GM21529 (cell line): Measurements from ENCODE around the gene ARHGAP31.
"Not testable (repeated sequence)": the region's sequence is repeated elsewhere in the genome, so short reads cannot be mapped to it uniquely, and the experiment has no call there.

Experiments
- ATAC-seq: cut with Tn5 transposase; IDR thresholded peaks from one replicate; pipeline ENCODE4 v1.9.1; 2021; ENCODE audit not compliant: unreplicated experiment

ARHGAP31 gene

DNA sequence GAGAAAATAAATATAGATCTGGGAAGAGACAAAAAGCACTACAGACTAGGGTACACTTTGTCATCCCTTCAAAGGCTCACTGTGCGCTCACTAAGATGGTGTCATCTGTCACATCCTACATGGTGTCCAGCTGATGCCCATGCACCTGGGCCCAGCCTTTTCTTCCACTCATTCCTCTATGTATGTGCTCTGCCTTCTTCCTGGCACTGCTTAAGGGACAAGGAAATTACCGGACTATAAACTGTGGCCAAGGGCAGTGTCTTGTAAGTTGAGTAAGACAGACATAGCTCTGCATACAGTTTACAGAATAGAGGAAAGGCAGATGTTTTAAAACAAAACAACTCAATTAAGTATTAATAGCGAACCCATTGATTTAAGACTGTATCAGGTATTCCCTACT is 52.9 kb downstream of the ARHGAP31 start:
- ATAC-seq, result no peak

GRCh38 chr3:119349354-119350041 is 55.3 kb downstream of the ARHGAP31 start:
- ATAC-seq, result no peak

GRCh38 chr3:119350114-119350513 is 55.9 kb downstream of the ARHGAP31 start:
- no peak for ATAC-seq

GRCh38 chr3:119351581-119351980 is 57.4 kb downstream of the ARHGAP31 start:
- ATAC-seq, result no peak

- ATAC-seq, result peak; percentile 98
These were observed 57.9 kb downstream of the ARHGAP31 start for GRCh38 chr3:119352034-119352609.

GRCh38 chr3:119352863-119353527 is 58.8 kb downstream of the ARHGAP31 start:
- ATAC-seq, result no peak

- not testable (repeated sequence) for ATAC-seq
These were observed 61.4 kb downstream of the ARHGAP31 start for GRCh38 chr3:119355608-119356007.

DNA sequence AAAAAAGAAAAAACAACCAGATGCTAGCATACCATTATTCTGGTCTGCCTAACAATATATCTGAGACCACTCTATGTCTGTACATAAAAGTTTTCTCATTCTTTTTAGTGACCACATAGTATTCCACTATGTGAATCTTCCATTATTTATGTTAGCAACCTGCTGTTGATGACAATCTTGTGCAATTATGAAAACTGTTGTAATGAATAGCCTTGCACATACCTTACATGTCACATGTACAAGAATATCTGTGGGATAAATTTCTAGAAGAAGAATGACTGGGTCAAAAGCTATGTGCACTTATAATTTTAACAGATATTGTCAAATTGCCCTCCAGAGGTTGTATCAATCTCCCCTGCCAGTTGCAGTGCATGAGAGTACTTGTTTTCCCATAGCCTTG is 62.5 kb downstream of the ARHGAP31 start:
- ATAC-seq, result no peak

DNA sequence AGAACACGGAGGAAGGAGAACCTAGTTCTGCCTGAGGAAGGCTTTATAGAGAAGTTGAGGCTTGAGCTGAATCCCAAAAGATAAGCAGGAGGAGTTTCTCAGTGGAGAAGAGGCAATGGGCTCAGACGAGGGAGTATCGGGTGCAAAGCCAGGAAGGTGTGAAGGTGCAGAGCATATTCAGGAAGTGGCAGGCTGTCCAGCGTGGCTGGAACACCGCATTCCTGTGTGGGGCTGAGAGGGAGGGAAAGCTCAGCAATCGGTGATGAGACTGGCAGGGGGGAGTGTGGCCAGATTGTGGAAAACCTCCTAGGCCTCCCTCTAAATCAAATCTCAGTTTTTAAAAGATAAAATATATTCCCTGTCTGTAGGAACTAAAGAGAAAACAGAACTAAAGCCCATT is 63.0 kb downstream of the ARHGAP31 start:
- ATAC-seq, result no peak

- ATAC-seq, result peak; percentile 77
These were observed 65.5 kb downstream of the ARHGAP31 start for GRCh38 chr3:119359476-119360326.

DNA sequence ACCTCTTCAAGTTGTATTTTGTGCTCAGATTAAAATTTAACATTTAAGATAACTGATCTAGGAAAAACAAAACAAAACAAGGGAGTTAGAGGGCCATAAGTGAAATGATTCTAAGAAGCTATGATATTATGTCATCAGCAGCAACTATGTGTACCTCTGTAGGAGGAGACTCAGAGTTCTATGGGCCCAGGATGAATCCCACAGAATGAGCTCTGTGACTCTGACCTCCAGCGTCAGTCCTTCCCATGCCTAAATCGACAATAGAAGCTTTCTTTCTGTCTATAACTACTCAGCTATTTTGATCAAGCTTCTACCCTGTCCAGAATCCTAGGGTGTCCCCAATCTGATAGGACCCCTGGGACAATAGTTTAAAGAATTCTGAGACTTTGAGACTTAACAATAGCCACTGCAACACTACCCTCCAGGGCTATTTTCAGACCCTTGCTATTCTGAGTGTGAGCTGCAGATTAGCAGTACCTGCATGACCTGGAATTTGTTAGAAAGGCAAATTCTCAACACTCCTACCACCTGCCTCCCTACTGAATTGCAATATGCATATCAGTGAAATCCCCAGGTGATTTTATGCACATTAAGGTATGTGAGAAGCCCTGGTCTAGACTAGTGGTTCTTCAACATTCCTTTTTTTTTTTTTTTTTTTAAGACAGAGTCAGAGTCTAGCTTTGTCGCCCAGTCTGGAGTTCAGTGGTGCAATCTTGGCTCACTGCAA is 66.7 kb downstream of the ARHGAP31 start:
- ATAC-seq, result no peak

DNA sequence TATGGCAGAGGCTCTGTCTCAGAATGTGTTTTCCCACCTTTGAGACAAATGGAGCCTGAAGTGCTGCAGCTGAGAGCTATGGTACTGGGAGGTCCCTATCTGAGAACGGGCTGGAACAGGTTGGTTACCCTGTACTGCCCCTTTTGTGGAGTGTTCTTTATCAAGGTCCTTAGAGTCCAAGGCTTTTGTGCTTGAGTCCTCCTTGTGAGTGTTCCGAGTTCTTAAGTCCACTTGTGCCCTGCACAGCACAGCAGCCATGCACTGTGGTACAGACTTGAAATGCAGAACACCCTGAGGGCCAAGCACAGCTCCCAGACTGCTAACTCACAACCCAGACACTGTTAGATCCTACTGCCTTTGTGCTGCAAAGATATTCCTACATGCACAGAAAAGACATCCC is 67.8 kb downstream of the ARHGAP31 start:
- ATAC-seq, result no peak

DNA sequence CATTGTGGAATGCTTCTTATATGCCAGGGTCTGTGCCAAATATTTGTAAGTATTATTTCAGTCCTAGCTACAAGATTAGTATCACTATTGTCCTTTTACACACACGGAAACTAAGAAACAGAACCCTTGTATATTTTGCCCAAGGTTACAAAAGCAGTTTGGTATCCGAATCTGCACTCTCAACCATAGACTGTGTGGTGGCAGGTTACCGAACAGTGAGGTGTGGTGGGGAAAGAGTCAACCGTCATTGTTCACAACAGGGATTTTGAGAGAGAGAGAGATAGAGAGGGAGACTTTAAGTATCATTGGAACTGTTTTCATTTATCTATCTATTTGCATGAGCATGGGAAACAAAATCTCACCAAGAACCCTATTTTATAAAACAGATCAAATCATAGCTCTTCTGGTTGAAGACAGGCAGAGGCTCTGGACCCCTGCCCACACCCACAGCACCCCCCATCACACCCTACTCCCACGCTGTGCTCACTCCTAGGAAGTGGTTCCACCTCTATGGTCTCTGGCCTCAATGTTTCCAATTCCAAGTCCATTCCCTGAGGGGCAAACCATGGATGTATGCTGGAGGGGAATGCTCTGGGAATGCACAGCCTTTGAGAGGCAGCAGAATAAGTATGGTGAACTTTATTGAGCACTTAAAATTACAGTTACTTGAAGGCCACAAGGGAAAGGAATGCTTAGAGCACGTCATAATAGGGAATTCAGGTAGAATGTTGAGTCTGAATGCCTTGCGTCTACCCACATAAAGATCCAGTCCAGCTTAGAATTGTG is 69.0 kb downstream of the ARHGAP31 start:
- ATAC-seq, result no peak

- ATAC-seq, result no peak
These were observed 70.2 kb downstream of the ARHGAP31 start for GRCh38 chr3:119364401-119364800.

DNA sequence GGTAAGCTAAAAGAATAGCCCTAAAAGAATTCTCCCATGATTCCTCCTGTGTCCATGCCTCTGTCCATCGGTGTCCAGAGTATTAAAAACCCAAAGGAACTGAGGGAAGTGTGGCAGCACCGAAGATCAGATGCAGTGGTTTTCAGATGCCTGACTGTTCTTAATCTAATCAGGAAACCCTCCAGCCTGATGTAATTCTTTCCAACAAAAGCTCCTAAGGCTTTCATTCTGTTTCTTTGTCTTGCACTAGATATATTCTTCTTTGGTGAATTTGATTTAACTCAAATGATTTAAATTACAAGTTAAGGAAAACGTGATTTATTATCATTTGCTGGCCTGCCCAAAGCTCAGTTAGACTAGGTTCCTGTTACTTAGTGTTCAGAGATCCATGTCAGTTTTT is 71.2 kb downstream of the ARHGAP31 start:
- ATAC-seq, result no peak

DNA sequence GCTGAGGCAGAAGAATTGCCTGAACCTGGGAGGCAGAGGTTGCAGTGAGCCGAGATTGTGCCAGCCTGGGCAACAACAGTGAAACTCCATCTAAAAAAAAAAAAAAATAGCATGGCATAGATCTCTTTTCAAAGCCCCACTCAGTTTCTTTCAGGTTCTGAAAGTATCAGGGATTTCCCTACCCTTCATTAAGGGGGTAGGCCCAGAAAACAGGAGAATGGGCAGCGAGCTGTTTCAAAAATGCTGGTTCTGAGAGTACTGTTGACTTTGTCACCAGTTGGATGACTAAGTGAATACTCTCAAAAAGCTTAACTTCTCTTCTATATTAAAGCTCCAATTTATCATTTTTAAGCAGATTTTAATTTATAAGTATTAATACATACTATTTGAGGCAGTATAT is 72.8 kb downstream of the ARHGAP31 start:
- ATAC-seq, result no peak

GRCh38 chr3:119368298-119368697 is 74.1 kb downstream of the ARHGAP31 start:
- ATAC-seq, result no peak

DNA sequence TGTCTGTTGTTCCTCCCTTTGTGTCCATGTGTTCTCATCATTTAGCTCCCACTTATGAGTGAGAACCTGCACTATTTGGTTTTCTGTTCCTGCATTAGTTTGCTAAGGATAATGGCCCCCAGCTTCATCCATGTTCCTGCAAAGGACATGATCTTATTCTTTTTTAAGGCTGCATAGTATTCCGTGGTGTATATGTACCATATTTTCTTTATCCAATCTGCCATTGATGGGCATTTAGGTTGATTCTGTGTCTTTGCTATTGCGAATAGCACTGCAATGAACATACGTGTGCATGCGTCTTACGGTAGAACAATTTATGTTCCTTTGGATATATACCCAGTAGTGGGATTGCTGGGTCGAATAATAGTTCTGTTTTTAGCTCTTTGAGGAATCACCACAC is 77.6 kb downstream of the ARHGAP31 start:
- not testable (repeated sequence) for ATAC-seq

DNA sequence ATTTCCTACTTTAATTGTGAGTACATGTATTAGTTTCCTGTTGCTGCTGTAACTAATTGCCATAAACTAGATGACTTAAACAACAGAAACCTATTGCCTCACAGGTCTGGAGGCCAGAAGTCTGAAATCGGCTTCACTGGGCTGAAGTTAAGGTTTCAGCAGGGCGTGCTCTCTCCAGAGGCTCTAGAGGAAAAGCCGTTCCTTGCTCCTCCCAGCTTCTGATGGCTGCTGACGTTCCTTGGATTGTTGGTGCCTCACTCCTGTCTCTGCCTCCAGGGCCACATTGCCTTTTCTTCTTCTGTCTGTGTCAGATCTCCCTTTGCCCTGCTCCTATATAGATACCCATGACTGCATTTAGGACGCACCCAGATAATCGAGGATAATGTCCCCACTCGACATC is 80.9 kb downstream of the ARHGAP31 start:
- no peak for ATAC-seq

- ATAC-seq, result no peak
These were observed 81.3 kb downstream of the ARHGAP31 start for GRCh38 chr3:119375510-119375909.
